HG03103 (cell line): ENCODE measurements around the gene FADS6.

Experiments used
- ATAC-seq: cut with Tn5 transposase; IDR thresholded peaks from one replicate; pipeline ENCODE4 v1.9.1; 2021; ENCODE audit warnings: low read depth; ENCODE audit not compliant: unreplicated experiment

Gene FADS6, protein sequence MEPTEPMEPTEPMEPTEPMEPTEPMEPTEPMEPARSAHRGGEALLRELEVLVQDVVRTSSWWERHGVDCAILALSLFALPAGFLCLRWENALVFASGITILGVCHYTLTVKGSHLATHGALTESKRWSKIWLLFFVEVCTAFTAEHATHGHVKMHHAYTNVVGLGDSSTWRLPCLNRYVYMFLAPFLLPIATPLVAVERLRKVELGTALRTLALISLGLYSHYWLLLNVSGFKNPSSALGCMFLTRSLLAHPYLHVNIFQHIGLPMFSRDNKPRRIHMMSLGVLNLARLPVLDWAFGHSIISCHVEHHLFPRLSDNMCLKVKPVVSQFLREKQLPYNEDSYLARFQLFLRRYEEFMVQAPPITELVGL

DNA sequence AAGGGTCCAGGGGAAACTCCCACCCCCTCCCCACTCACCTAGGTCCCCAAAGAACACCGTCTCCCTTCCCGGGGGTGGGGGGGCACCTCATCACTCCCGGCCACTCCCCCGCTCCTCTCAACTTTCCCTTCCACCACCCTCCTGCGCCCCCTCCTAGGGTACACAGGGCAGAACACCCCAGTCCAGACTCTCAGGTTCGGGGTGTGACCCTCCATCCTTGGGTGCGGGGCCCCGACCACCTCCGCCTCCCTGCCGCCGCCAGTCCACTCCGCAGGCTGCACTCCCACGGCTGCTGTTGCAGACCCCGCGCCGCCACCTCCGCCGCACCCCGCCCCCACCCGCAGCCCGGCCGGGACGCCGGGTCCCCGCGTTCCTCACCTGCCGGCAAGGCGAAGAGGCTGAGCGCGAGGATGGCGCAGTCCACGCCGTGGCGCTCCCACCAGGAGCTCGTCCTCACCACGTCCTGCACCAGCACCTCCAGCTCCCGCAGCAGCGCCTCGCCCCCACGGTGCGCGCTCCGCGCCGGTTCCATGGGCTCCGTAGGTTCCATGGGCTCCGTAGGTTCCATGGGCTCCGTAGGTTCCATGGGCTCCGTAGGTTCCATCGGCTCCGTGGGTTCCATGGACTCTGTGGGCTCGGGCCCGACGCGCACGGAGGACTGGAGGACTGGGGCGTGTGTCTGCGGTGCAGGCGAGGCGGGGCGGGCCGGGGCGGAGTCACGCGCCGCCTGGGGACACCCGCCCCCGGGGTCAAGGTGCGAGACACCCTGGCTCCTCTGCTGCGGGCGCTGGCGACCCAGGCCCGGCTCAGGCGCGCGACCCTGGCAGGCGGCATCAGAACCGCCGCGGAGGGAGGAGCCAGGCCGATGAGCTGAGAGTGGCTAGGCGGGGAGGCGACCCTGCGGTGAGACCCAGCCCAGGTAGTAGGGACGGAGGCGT is at the start of gene FADS6:
Gene FADS6, minus strand, starts transcription at position 660 of the 938 bp plus-strand sequence. Its CDS starts 38 bp downstream, at position 622.
- ATAC-seq = no peak

DNA sequence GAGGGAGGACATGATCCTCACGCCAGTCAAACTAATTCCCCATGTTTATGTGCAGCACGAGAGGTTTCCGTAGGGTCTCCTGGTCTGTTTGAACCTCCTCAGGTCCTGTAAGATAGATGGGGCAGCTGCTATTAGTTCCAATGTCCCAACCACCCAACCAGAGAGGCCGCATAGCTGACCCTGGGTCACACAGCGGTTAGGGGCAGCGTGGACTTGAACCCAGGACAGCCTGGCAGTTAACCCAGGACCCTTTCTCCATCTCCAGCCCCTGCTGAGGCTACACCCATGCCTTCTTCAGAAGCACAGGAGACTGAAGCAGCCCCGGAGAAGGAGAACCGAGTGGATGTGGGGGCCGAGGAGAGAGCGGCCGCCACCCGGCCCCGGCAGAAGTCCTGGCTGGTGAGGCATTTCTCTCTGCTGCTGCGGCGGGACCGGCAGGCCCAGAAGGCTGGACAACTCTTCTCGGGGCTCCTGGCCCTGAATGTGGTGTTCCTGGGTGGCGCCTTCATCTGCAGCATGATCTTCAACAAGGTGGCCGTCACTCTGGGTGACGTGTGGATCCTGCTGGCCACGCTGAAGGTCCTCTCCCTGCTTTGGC is 47.8 kb upstream of the FADS6 start:
- ATAC-seq = no peak

DNA sequence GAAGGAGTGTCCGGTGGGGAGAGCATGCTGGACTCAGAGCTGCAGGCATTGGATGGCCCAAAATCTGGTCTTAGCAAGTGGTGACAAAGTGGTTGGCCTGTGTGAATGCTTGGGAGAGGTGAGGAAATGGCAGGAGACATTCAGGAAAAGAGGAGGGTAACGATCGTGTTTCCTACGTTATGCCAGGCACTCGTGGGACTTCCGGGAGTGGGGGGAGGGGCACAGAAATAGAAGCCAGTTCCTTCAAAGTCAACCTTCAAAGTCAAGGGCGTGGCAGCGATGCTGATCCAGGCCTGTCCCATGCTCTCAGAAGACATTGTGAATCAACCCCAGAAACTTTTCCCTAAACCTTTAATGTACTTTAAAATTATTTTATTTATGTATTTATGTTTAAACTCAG is 46.1 kb upstream of the FADS6 start:
- ATAC-seq = no peak

DNA sequence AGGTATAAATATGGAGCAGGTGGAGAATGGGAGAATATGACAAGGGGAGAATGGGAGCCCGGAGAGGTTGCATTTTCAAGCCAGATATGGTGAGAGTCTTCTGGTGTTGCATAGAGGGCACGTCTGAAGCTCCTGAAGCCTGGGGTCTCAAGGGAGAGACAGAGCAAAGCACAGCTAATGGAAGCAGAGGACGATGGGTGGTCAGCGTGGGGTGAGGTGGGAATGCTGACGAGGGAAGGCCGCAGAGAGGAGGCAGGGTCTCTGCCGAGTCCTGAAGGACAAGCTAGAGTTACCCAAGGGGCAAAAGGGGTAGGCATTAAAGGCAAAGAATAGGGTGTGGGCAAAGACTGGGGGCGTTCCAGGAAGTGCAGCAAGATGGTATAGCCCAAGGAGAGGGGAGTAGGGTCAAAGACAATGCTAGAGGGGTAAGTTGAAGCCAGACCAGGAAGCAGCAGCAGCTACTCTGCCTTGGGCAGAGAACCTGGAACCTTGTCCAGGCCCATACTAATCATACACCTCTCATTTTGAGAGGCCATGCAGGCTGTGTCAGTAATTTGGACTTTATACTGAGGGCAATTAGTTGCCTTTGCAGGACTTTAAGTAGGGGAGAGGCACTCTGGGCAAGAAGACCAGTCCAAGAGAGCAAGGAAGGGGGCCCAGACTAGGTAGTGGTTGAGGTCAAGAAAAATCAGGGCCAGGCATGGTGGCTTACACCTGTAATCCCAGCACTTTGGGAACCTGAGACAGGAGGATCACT is 44.9 kb upstream of the FADS6 start:
- no peak for ATAC-seq

DNA sequence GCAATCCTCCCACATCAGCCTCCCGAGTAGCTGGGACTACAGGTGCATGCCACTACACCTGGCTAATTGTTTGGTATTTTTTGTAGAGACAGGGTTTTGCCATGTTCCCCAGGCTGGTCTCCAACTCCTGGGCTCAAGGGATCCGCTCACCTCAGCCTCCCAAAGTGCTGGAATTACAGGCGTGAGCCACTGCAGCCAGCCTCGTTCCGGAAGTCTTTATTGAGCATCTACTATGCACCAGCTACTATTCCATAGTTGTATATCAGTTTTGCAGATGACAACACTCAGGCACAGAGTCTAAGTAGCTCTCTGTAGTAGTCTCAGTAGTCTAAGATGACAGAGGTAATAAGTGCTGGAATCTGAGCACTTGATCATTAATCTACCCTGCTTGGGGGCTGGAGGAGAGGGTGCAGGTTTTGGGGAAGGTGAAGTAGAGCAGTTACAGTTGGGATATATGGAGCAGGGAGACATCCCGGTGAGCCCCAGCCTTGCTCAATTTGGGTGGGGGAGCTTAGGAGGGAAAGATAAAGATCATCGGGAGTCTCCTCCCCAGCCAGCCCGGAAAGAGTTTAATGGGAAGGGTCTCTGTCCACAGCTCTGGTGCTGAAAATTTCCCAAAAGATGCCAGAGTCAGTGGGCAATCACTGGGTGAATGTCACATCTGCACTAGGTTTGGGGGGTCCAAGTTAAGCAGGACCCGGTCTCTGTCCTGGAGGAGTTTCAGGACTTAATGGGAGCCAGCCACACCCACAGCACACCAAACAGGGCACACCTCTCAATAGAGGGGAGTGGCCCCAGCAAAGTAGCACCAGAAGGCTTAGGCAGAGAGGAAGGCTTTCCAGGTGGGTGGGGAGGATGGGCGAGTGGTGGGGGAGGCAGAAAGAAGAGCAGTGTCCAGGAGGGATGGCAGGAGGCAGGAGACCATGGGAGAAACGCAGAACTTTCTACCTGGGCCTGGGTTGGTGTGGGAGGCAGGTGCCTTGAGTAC is 43.9 kb upstream of the FADS6 start:
- ATAC-seq = no peak

DNA sequence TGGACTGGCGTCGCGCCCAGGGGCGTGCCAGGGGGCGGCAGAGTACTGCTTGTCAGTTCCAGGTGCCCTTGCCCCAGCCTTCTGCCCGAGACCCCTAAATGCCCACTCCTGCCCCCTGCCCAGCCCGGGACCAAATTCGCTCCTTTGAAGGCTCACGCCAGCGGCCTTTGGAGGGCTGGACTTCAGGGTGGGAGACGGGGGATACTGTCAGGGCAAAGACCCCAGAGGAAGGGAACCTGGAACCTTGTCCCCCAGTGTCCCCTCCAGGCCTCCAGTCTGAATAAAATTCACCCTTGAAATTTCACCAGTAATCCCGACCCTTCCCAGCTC is 43.0 kb upstream of the FADS6 start:
- ATAC-seq = no peak

DNA sequence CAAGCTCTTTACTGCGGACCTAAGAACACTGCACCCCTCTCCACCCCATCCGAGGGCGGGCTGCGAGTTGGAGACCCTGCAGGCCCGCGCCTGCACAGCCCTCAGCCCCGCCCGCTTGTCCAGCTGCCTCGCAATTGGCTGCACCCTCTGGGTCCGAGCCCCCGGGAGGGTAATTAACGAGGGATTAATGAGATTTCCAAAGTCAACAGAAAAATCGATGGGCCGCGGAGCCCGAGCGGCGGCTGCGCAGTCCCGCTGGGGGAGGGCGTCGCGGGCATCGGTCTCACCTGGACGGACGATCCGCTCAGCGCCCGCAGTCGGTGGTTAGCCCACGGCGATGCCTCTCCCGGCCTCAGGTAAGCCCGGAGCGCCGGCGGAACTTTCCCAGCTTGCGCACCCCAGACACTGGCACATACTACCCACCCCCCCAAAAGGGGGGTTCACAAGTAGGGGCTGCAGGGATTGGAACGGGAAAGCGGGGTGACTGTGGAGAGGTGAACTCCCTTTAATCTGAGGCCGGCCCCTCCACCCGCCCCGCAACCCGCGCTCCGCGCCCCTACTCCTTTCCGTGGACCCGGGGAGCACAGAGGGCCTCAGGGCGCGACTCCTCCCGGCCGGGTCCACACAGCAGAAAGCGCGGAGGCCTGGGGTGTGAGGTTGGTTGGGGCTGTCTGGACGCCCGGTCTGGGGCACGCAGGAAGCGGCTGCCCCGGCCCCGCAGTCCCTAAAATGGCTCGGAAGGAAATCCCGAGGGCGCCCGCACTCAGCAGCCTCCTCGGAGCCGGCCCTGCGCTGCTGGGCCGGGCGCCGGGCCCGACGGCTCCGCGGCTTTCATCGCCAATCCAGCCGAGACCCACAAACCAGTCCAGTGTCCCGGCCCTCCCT is 42.4 kb upstream of the FADS6 start, which contains the start of gene OTOP3:
Gene OTOP3, plus strand, starts transcription at position 314 of the 885 bp plus-strand sequence. Its CDS starts 24 bp downstream, at position 338.
- no peak for ATAC-seq

DNA sequence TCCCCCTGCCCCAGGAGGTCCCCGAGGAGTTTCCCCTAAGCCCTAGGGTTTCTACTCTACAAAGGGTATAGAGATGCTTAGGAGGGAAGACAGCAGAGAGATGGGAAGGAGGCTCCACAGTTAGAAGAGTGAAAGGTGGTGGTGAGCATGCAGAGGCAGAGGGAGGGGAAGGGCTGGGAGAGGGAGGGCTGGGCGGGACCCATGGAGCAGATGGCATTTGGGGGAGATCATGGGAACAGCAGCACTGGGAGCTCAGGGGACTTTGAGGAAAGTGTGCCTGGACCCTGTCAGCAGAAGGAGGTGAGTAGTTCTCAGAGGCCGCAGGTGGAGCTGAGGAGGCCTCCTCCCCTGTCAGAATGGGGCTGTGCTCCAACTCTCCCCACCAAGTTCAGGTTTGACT is 41.6 kb upstream of the FADS6 start:
- ATAC-seq = no peak

DNA sequence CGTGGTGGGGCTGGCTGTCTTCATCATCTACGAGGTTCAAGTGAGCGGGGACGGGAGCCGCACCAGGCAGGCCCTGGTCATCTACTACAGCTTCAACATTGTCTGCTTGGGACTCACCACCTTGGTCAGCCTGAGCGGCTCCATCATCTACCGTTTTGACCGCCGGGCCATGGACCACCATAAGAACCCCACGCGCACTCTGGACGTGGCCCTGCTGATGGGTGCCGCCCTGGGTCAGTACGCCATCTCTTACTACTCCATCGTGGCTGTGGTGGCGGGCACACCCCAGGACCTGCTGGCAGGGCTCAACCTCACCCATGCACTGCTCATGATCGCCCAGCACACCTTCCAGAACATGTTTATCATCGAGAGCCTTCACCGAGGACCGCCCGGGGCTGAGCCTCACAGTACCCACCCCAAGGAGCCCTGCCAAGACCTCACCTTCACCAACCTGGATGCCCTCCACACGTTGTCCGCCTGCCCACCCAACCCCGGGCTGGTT is 37.2 kb upstream of the FADS6 start:
- no peak for ATAC-seq

DNA sequence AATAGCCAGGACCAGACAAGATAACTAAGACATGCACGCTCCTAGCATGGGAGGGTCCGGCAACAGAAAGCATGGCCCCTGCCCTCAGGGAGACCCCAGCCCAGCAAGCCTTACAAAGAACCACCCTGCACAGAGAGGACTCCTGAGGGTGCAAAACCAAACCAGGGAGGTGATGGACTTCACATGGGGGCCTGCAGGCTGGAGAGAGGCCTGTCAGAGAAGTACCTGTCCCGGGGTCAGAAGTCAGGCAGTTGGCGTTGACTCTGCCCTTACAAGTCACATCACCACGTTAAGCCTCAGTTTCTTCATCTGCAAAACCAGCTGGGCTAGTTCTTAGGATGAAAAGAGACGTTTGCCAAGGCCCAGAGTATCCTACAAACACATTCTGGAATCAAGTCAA is 35.4 kb upstream of the FADS6 start:
- ATAC-seq = no peak

DNA sequence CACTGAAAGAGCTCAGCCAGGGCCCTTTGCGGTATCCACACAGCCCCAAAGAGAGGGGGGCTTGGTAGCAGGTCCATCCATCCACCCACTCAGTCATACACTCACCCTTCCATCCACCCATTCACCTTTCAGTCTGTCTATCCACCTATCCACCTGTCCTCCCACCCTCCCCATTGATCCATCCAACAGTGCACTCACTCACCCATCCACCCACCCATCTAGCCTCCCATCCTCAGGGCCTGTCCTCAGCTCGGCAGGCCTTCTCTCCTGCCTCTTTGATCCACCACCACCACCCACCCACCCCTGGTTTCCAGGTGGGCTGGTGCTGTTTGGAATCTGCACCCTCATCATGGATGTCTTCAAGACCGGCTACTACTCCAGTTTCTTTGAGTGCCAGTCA is 31.8 kb upstream of the FADS6 start:
- no peak for ATAC-seq

DNA sequence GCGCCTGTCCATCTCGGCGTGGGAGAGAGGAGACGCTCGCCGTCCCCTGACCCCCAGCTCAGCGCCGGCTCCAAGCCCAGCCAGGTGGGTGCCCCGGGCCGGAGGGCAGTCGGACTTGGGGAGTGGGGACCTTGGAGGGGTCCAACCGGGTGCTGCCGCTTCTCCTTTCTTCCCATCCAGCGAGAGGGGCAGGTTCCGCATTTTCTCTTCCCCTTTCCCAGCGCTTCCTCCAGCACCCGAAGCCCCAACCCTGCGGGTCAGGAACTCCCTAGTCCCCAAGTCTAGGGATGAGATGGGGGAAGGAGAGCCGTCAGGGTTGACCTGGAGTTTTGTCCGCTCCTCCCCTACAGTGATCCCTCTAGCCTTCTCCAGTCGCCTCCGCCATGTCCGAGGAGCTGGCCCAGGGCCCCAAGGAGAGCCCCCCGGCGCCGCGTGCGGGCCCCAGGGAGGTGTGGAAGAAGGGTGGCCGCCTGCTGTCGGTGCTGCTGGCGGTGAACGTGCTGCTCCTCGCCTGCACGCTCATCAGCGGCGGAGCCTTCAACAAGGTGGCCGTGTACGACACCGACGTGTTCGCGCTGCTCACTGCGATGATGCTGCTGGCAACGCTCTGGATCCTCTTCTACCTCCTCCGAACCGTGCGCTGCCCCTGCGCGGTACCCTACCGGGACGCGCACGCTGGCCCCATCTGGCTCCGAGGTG is 31.0 kb upstream of the FADS6 start, which contains the start of gene OTOP2:
Gene OTOP2, plus strand, starts transcription at position 24 of the 699 bp plus-strand sequence. Its CDS starts 360 bp downstream, at position 384.
- ATAC-seq = no peak

DNA sequence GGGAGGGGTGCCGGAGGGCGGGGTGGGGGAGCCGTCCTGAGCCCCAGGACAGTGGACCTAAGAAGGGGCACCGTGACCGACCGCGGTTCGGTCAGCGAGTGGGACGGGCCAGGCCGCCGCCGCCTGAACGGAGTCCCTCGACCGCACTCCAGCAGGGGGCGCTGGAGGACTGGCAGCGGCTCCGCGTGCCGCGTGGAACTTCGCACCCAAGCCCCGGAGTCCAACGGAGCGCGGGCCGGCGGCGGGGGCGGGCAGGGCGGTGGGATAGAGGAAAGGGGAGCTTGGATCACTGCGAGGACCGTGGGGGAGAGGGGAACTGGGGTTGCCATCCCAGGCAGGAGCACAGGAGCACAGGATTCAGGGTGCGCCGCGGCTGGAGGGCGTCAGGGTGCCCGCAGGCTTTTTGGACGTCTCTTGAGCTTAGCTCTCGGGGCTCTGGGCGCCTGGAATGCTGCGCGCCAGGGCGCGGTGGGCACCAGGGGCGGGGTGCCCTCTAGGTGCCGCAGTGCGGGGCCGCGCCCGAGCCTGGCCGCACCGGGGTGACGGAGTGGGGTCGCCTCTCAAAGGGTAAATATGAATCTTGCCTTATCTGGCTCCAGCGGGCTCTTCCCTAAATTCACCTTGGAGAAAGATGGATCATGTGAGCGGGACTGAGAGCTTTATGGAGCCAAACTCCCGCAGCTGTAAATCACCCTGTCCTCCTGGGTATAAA is 30.3 kb upstream of the FADS6 start:
- no peak for ATAC-seq

DNA sequence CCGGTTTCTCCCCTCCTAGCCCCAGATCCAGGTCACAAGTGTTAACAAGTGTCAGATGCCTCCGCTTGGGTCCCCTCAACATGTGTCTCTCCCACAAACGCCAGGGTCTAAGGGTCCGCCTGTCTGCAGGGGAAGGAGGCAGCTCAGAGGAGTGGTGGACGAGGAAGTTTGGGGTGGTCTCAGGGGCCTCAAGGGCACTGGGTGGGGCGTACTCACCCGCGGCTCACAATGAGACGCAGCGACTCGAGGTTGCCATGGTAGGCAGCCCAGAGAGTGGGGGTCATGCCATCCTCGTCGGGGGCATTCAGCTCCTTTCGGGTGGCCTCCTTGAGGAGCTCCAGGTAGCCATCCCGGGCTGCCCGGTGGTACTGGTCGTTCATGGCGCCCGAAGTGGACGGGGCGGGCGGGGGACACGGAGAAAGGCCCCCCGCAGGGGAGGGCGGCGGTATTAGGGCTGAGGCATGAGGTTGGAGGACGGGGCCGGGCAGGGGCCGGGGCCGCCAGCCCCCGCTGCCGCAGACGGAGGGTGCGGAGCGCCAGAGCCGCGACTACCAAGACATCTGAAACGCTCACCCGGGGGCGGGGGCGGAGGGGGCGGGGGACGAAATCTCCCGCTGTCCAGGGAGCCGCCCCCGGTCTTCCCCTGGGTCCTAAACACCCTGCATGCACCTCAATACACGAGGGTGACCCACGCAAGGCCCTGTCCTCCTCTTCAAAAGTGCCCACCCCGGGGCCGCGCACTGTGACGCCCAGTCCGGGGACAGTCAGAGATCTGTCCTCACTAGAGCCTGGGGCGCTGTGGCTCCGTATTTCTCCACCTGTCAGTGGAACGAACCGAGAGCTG is 29.5 kb upstream of the FADS6 start, which contains the start of gene USH1G:
Gene USH1G, minus strand, starts transcription at position 562 of the 844 bp plus-strand sequence. Its CDS starts 182 bp downstream, at position 380.
- no peak for ATAC-seq

DNA sequence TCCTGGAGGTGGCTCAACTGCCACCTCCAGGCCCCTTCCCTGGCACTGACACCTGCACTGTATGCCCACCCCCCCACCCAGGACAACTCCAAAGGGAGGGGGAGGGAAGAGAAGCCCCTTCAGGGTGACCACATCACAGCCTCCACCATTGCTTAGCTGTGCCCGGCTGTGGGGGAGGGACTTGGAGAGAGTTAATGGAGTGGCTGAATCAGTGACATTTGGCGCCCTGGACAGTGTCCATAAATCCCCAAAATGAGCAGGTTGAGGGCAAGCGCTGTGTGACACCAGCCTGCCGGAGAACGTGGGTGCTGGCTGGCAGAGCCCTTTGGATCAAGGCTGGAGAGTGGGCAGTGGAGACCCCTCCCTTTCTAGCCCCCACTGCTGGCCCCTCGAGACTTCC is 28.7 kb upstream of the FADS6 start:
- ATAC-seq = no peak

DNA sequence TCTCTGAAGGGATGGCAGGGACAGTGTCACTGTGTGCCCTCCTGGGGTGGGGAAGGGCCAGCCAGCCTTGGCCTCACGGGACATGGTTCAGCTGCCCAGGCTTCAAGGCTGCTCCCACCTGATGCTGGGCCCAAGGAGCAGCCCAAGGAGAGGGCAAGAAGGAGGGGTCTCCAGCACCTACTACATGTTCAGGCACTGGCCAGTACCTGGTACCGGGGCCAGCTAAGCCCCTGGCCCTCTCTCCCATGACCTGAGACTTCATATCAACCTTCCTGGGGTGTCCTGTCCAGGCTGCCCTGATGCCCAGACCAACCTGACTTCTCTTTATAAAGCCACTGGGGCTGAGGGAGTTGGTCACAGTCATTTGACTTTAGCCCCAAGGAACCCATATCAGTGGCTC is 28.3 kb upstream of the FADS6 start:
- ATAC-seq = no peak
